Mesothelial cell of epicardium (in vitro differentiated cells): ENCODE data around the gene GGACT. TPM values are rescaled to one million over a fixed set of nuclear protein-coding genes. Genes with fewer than 3 reads are reported as not detected.
"Not testable (repeated sequence)": the region's sequence is repeated elsewhere in the genome, so short reads cannot be mapped to it uniquely, and the experiment has no call there.

Experiments used
- DNase-seq, 2 experiments: peaks; one replicate each; pipeline ENCODE4 v3.0.0; 2021; ENCODE audit warnings: low spot score in 2 of 2; ENCODE audit not compliant: unreplicated experiment in 2 of 2
- H3K27ac Mint-ChIP-seq: 2 replicates; pipeline ENCODE4 v1.8.0; 2021; ENCODE audit warnings: mixed read lengths
- H3K27me3 Mint-ChIP-seq: 2 replicates; pipeline ENCODE4 v1.8.0; 2021; ENCODE audit warnings: low read depth, mixed read lengths
- H3K36me3 Mint-ChIP-seq: 2 replicates; pipeline ENCODE4 v1.8.0; 2021; ENCODE audit warnings: mixed read lengths
- H3K4me1 Mint-ChIP-seq: 2 replicates; pipeline ENCODE4 v1.8.0; 2021; ENCODE audit warnings: mixed read lengths
- H3K4me3 Mint-ChIP-seq: 2 replicates; pipeline ENCODE4 v1.8.0; 2021; ENCODE audit warnings: mild to moderate bottlenecking, moderate library complexity, mixed read lengths
- H3K9me3 Mint-ChIP-seq: 2 replicates; pipeline ENCODE4 v1.8.0; 2021; ENCODE audit warnings: mixed read lengths
- total RNA-seq: library from RNA; stranded (reverse); gene quantifications from 3 replicates; pipeline ENCODE4 v1.2.1, GENCODE V29; 2021
- TF ChIP-seq, protein P1 (sequence below): fragments of 200-600 bp; sonication (generic); IDR thresholded peaks from one replicate; pipeline ENCODE4 v1.5.0; 2021; ENCODE audit warnings: antibody characterized with exemption; ENCODE audit not compliant: unreplicated experiment

Gene GGACT
- total RNA-seq, 1 donor from 2014 or later: 6.6 TPM

DNA sequence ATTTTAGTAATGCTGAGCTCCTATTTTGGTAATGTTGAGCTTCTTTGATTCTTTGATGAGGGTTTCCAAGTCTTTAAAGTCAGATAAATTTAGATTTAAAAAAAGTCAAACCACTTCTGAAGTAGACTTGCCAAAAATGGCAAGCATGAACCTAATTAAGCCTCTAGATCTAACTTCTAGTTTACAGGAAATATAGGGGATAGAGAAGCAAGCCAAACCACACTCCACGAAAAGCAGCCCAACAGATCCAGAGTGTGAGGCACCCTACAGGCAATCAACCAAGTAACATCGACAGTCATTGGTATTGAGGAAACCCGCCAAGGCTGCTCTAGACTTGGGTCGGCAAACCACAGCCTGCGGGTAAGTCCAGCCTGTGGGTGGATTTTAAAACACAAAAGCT is 3.7 kb downstream of the GGACT start:
- no peak for DNase-seq
- Mint-ChIP-seq H3K9me3 (peaks cover 26% of the 10 kb centered on the region), H3K4me3 (no peak overlapping the region), H3K27ac (no peak overlapping the region), H3K36me3 (peaks cover 25% of the 10 kb centered on the region), H3K4me1 (peaks cover 4% of the 10 kb centered on the region), H3K27me3 (no peaks in the 10 kb centered on the region)
- TF ChIP-seq, protein P1, sequence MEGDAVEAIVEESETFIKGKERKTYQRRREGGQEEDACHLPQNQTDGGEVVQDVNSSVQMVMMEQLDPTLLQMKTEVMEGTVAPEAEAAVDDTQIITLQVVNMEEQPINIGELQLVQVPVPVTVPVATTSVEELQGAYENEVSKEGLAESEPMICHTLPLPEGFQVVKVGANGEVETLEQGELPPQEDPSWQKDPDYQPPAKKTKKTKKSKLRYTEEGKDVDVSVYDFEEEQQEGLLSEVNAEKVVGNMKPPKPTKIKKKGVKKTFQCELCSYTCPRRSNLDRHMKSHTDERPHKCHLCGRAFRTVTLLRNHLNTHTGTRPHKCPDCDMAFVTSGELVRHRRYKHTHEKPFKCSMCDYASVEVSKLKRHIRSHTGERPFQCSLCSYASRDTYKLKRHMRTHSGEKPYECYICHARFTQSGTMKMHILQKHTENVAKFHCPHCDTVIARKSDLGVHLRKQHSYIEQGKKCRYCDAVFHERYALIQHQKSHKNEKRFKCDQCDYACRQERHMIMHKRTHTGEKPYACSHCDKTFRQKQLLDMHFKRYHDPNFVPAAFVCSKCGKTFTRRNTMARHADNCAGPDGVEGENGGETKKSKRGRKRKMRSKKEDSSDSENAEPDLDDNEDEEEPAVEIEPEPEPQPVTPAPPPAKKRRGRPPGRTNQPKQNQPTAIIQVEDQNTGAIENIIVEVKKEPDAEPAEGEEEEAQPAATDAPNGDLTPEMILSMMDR: no peak

DNA sequence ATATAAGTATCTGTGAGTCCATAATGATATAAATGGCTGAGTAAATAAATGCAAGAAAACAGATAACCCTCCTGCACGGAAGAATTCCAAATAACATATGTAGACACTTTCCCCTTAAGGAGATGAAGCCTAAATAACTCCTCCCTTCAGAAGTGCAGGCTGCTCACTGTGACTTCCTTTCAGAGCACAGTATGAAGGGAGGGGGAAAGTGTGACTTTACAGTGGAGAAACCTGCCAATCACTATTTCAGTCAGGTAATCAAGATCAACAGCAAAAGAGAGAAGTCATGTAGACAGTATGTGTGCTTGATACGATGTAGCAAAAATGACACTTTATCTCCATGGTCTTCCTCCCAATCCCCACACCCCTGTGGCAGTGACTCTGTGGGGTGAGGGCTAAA is 7.1 kb downstream of the GGACT start:
- Mint-ChIP-seq H3K4me3 (no peak overlapping the region), H3K27me3 (no peaks in the 10 kb centered on the region), H3K9me3 (peaks cover 26% of the 10 kb centered on the region), H3K27ac (no peak overlapping the region), H3K4me1 (no peaks in the 10 kb centered on the region), H3K36me3 (peaks cover 27% of the 10 kb centered on the region)
- DNase-seq: no peak
- TF ChIP-seq, protein P1: no peak

DNA sequence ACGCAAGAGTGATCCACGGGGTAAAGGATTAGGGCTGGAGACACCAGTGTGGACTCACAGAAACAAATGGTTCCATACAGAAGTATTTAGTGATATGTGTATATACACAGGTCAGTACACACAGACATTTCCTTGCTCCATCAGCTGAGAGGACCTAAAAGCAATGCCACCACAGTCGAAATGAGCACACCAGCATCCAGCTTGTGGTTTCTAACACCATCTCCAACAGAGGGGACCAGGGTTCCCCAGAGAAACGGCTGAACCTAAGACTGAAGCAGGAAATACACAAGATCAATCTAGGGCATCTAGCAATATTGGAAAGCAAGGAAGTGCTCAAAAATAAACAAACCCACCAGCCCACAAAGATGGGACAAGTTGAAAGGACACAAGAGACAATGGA is 7.6 kb downstream of the GGACT start:
- TF ChIP-seq, protein P1: no peak
- H3K27ac Mint-ChIP-seq: no peak overlapping the region
- H3K4me3 Mint-ChIP-seq: no peak overlapping the region
- H3K36me3 Mint-ChIP-seq: peaks cover 27% of the 10 kb centered on the region
- peaks cover 26% of the 10 kb centered on the region for H3K9me3 Mint-ChIP-seq
- no peaks in the 10 kb centered on the region for H3K27me3 Mint-ChIP-seq
- no peak for DNase-seq
- H3K4me1 Mint-ChIP-seq: no peaks in the 10 kb centered on the region

DNA sequence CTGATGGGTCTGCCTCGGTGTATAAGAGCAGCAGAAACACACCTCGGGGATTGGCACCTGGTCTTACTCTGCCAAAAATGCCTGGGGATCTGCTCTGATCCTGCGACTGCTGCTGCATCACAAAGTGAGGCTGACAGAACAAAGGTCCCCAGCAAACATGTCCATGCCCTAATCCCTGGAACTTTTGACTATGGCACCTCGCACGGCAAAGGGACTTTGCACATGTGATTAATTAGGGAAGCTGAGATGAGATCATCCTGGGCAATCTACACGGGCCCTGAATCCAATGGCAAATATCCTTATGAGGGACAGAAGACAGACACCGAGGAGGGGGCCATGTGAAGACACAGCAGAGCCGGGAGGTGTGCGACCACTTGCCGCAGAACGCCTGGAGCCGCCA is 8.5 kb downstream of the GGACT start:
- H3K27ac Mint-ChIP-seq: no peak overlapping the region
- TF ChIP-seq, protein P1: no peak
- peaks cover 26% of the 10 kb centered on the region for H3K9me3 Mint-ChIP-seq
- H3K36me3 Mint-ChIP-seq: peaks cover 27% of the 10 kb centered on the region
- no peaks in the 10 kb centered on the region for H3K27me3 Mint-ChIP-seq
- no peaks in the 10 kb centered on the region for H3K4me1 Mint-ChIP-seq
- DNase-seq: no peak
- H3K4me3 Mint-ChIP-seq: no peak overlapping the region

- Mint-ChIP-seq H3K36me3 (peaks cover 21% of the 10 kb centered on the region), H3K9me3 (peaks cover 16% of the 10 kb centered on the region)
- not testable (repeated sequence) for H3K4me1 Mint-ChIP-seq, H3K27me3 Mint-ChIP-seq, H3K4me3 Mint-ChIP-seq, DNase-seq, H3K27ac Mint-ChIP-seq
Observed at GRCh38 chr13:100577239-100577638, 11.3 kb downstream of the GGACT start.

- DNase-seq: peak in 1 of 2 experiments; percentile 55
- Mint-ChIP-seq H3K4me3 (no peak overlapping the region), H3K4me1 (no peaks in the 10 kb centered on the region), H3K27ac (no peak overlapping the region), H3K9me3 (peaks cover 11% of the 10 kb centered on the region), H3K27me3 (no peaks in the 10 kb centered on the region), H3K36me3 (no peaks in the 10 kb centered on the region)
- TF ChIP-seq, protein P1: peak; percentile 66
Observed at GRCh38 chr13:100573121-100573520, 15.5 kb downstream of the GGACT start.
